ENCODE measurements around the gene FDX2. TPM values are rescaled to one million over a fixed set of nuclear protein-coding genes. Genes with fewer than 3 reads are reported as not detected.

Gene FDX2
- total and polyA plus RNA-seq, 2 of the 13 experiments (the other 11 are each of a cell fraction or from before 2014, with no cell fraction given), result 21.0 to 24.7 TPM

- TF ChIP-seq CREM (IDR thresholded peaks at IDR 0.05) (no peak), CREM (CRISPR knock-in tag; IDR thresholded peaks at IDR 0.05) (no peak), PHF5A (CRISPR knock-in tag; IDR thresholded peaks at IDR 0.05; ENCODE audit: low read depth, unreplicated experiment) (no peak), ZNF552 (CRISPR knock-in tag; IDR thresholded peaks at IDR 0.05; ENCODE audit: borderline replicate concordance) (no peak), AHR (CRISPR knock-in tag; IDR thresholded peaks at IDR 0.05) (peak; percentile 73; the same call in 1 of the 2 replicates), ZHX2 (IDR thresholded peaks at IDR 0.05; ENCODE audit: low read depth) (no peak), ZHX2 (CRISPR knock-in tag; IDR thresholded peaks at IDR 0.05; ENCODE audit: borderline replicate concordance) (no peak), PCBP1 (IDR thresholded peaks at IDR 0.05; ENCODE audit: borderline replicate concordance, low read depth, low read length) (0 out of 2 replicates have a peak, but pooled peaks have one; percentile 33), ZBTB10 (CRISPR knock-in tag; IDR thresholded peaks at IDR 0.05; ENCODE audit: borderline replicate concordance) (no peak), EZH2 (conservative IDR thresholded peaks at IDR 0.05; ENCODE audit: low read depth, low read length) (no peak), ZNF281 (CRISPR knock-in tag; IDR thresholded peaks at IDR 0.05; ENCODE audit: borderline replicate concordance) (no peak), ELF1 (CRISPR knock-in tag; IDR thresholded peaks at IDR 0.05) (peak; percentile 42; the same call in 1 of the 2 replicates), FOXA3 (CRISPR knock-in tag; IDR thresholded peaks at IDR 0.05) (no peak), ZUFSP (CRISPR knock-in tag; IDR thresholded peaks at IDR 0.05; ENCODE audit: borderline replicate concordance) (no peak), SSRP1 (CRISPR knock-in tag; IDR thresholded peaks at IDR 0.05) (no peak), ATF5 (CRISPR knock-in tag; IDR thresholded peaks at IDR 0.05; ENCODE audit: low read depth) (0 out of 2 replicates have a peak, but pooled peaks have one; percentile 35)
Observed at GRCh38 chr19:10292206-10292788, 23.5 kb downstream of the FDX2 start (continued).
